DOHH2 (cell line): ENCODE measurements around the gene PHACTR1.

ENCODE experiments used
- H3F3A ChIP-seq: fragments of 200-600 bp; sonication (generic), shearing (Covaris generic); 2 replicates; pipeline ENCODE4 v1.6.0; 2016; ENCODE audit warnings: antibody characterized with exemption, mild to moderate bottlenecking; ENCODE audit not compliant: control insufficient read depth, insufficient read depth
- H3K27ac ChIP-seq: fragments of 200-600 bp; sonication (generic); 2 replicates; pipeline ENCODE4 v1.5.1; 2014; ENCODE audit warnings: low read depth, mild to moderate bottlenecking, low read length, moderate library complexity
- H3K27me3 ChIP-seq: fragments of 200-600 bp; sonication (generic); 2 replicates; pipeline ENCODE4 v1.6.1; 2014; ENCODE audit warnings: mild to moderate bottlenecking, low read length, mixed read lengths; ENCODE audit not compliant: control insufficient read depth
- H3K36me3 ChIP-seq: fragments of 200-600 bp; sonication (generic); 2 replicates; pipeline ENCODE4 v1.6.1; 2014; ENCODE audit warnings: mild to moderate bottlenecking, low read length, moderate library complexity, mixed read lengths; ENCODE audit not compliant: control insufficient read depth
- H3K4me1 ChIP-seq: fragments of 200-600 bp; sonication (generic); 2 replicates; pipeline ENCODE4 v1.6.1; 2014; ENCODE audit warnings: mild to moderate bottlenecking, low read length, mixed read lengths; ENCODE audit not compliant: control insufficient read depth
- H3K4me2 ChIP-seq: fragments of 200-600 bp; sonication (generic); 2 replicates; pipeline ENCODE4 v1.6.0; 2014; ENCODE audit warnings: mild to moderate bottlenecking, low read length, moderate library complexity
- H3K4me3 ChIP-seq: fragments of 200-600 bp; sonication (generic); 2 replicates; pipeline ENCODE4 v1.5.1; 2014; ENCODE audit warnings: mild to moderate bottlenecking, low read length, mixed read lengths
- H3K79me2 ChIP-seq: fragments of 200-600 bp; sonication (generic); 2 replicates; pipeline ENCODE4 v1.6.1; 2014; ENCODE audit warnings: mild to moderate bottlenecking, low read length, mixed read lengths; ENCODE audit not compliant: control insufficient read depth
- H3K9me2 ChIP-seq: fragments of 200-600 bp; sonication (generic); replicated peaks from 2 replicates; pipeline ENCODE4 v1.6.1; 2014; ENCODE audit warnings: mild to moderate bottlenecking, low read length, mixed read lengths; ENCODE audit not compliant: control insufficient read depth
- H3K9me3 ChIP-seq: fragments of 200-600 bp; sonication (generic); 2 replicates; pipeline ENCODE4 v1.6.1; 2014; ENCODE audit warnings: antibody characterized with exemption, low read length, mixed read lengths; ENCODE audit not compliant: control insufficient read depth, insufficient read depth
- H4K20me1 ChIP-seq: fragments of 200-600 bp; sonication (generic); 2 replicates; pipeline ENCODE4 v1.6.0; 2014; ENCODE audit warnings: low read depth, mild to moderate bottlenecking, antibody characterized with exemption, low read length, moderate library complexity; ENCODE audit not compliant: control insufficient read depth, insufficient read depth
- CTCF ChIP-seq: fragments of 200-600 bp; sonication (generic); IDR thresholded peaks from one replicate; pipeline ENCODE4 v1.5.1; 2014; ENCODE audit warnings: antibody characterized with exemption, mild to moderate bottlenecking, low read depth, low read length; ENCODE audit not compliant: poor library complexity, severe bottlenecking
- EZH2phosphoT487 ChIP-seq: fragments of 200-600 bp; sonication (generic); IDR thresholded peaks from 2 replicates; pipeline ENCODE4 v1.6.1; 2017; ENCODE audit warnings: borderline replicate concordance, mild to moderate bottlenecking, antibody characterized with exemption, low read length, moderate library complexity, mixed read lengths

The PHACTR1 gene

GRCh38 chr6:12951415-12951814 lies 234.8 kb downstream of the PHACTR1 start:
- H3K36me3 ChIP-seq = no peaks in the 10 kb centered on the region
- no peak overlapping the region for H3K4me2 ChIP-seq

GRCh38 chr6:12952318-12952717 lies 235.8 kb downstream of the PHACTR1 start:
- H3K36me3 ChIP-seq = no peaks in the 10 kb centered on the region
- H3K79me2 ChIP-seq = no peaks in the 10 kb centered on the region
- H3K4me3 ChIP-seq = no peak overlapping the region
- no peaks in the 10 kb centered on the region for H3K4me1 ChIP-seq
- H3K4me2 ChIP-seq = no peak overlapping the region
- no peaks in the 10 kb centered on the region for H3K9me2 ChIP-seq
- peaks cover 22% of the 10 kb centered on the region for H3K27me3 ChIP-seq
- H3F3A ChIP-seq = no peaks in the 10 kb centered on the region
- no peak overlapping the region for H3K27ac ChIP-seq
- TF ChIP-seq EZH2phosphoT487 (no peak), CTCF (no peak)
- no peaks in the 10 kb centered on the region for H3K9me3 ChIP-seq
- no peaks in the 10 kb centered on the region for H4K20me1 ChIP-seq

More at GRCh38 chr6:12951415-12951814, 234.8 kb downstream of the PHACTR1 start:
- no peak overlapping the region for H3K27ac ChIP-seq
- no peaks in the 10 kb centered on the region for H4K20me1 ChIP-seq
- no peaks in the 10 kb centered on the region for H3K4me1 ChIP-seq
- no peaks in the 10 kb centered on the region for H3K79me2 ChIP-seq
- H3K27me3 ChIP-seq = peaks cover 15% of the 10 kb centered on the region
- TF ChIP-seq CTCF = no peak
- no peak for TF ChIP-seq EZH2phosphoT487
- H3F3A ChIP-seq = no peaks in the 10 kb centered on the region
- no peaks in the 10 kb centered on the region for H3K9me2 ChIP-seq
- H3K9me3 ChIP-seq = no peaks in the 10 kb centered on the region
- H3K4me3 ChIP-seq = no peak overlapping the region

- no peak overlapping the region for H3K4me2 ChIP-seq
- H3K9me2 ChIP-seq = no peaks in the 10 kb centered on the region
- H3K27me3 ChIP-seq = peaks cover 53% of the 10 kb centered on the region
- H3K36me3 ChIP-seq = no peaks in the 10 kb centered on the region
- no peak for TF ChIP-seq CTCF
- no peak for TF ChIP-seq EZH2phosphoT487
- no peaks in the 10 kb centered on the region for H3K9me3 ChIP-seq
- no peaks in the 10 kb centered on the region for H4K20me1 ChIP-seq
- no peaks in the 10 kb centered on the region for H3K4me1 ChIP-seq
- no peak overlapping the region for H3K4me3 ChIP-seq
- no peaks in the 10 kb centered on the region for H3F3A ChIP-seq
- H3K79me2 ChIP-seq = no peaks in the 10 kb centered on the region
- no peak overlapping the region for H3K27ac ChIP-seq
These were observed 239.4 kb downstream of the PHACTR1 start for GRCh38 chr6:12955956-12956355.

GRCh38 chr6:12956991-12957320 lies 240.4 kb downstream of the PHACTR1 start:
- no peaks in the 10 kb centered on the region for H3K9me3 ChIP-seq
- 0 out of 2 replicates have a peak overlapping the region, but pooled peaks have one; percentile 7 for H3K4me3 ChIP-seq
- no peaks in the 10 kb centered on the region for H3K4me1 ChIP-seq
- no peak overlapping the region for H3K27ac ChIP-seq
- no peaks in the 10 kb centered on the region for H3F3A ChIP-seq
- H3K9me2 ChIP-seq = no peaks in the 10 kb centered on the region
- peak overlapping the region; percentile 43 for H3K4me2 ChIP-seq
- no peaks in the 10 kb centered on the region for H3K79me2 ChIP-seq
- no peaks in the 10 kb centered on the region for H4K20me1 ChIP-seq
- peaks cover 53% of the 10 kb centered on the region for H3K27me3 ChIP-seq
- no peaks in the 10 kb centered on the region for H3K36me3 ChIP-seq
- TF ChIP-seq CTCF = no peak
- no peak for TF ChIP-seq EZH2phosphoT487
